Limb (tissue), 2 donors: ENCODE results near the gene DOCK4.

ENCODE experiments used
- DNase-seq, 2 donors: peaks; one replicate each; pipeline ENCODE4 v3.0.0-alpha.2; 2016; ENCODE audit errors: extremely low spot score in 2 of 2

DOCK4 gene

GRCh38 chr7:112056409-112056808 lies 149.8 kb downstream of the DOCK4 start:
- no peak for DNase-seq

- no peak for DNase-seq
Measured at GRCh38 chr7:112053737-112054069, 152.5 kb downstream of the DOCK4 start.

- DNase-seq, result no peak
Measured at GRCh38 chr7:112052993-112053736, 153.0 kb downstream of the DOCK4 start.

DNA sequence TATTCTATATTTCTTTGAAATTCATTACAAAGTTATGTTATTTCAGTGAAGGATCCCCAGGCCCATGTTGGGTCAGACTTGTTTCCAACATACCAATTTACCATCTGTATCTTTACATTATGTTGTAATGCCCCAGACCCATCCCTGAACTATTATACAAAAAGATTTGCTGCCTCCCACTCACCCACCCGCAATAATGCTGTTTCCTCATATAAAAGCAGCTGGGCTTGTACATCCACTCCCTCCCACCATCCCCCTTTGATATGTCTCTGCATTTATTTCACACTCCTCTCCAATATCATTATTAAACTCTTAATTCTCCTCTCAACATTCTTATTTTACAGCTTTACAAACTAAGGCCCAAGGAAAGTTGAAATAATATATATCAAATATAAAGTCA lies 153.7 kb downstream of the DOCK4 start:
- DNase-seq, result no peak

DNA sequence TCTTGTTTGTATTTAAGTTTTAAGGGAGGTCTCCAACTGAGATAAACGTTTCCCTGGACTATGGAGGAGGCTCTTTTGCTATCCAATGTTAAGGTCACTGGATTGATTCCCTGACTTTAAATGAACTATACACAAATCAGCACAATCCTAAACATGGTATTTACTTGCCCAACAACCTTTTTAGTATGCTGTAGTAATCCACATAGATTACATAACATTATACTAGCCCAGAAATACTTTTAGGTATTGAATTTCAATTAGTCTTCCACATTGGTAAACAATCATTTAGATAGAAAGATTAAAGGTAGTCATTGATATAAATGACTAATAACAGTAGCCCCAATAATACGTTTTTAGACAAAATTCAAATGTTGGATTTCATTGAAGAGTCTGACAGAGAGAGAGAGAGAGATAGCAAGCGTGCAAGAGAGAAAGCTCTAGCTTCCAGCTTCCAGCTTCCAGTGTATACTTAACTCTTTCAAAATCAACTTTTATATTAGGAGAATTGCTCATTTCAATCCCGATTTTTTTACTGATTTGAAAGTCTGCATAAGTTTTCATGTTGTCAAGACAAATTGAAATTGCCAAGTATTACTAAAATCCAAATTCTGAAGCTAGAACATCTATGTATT lies 155.8 kb downstream of the DOCK4 start:
- DNase-seq, result no peak

DNA sequence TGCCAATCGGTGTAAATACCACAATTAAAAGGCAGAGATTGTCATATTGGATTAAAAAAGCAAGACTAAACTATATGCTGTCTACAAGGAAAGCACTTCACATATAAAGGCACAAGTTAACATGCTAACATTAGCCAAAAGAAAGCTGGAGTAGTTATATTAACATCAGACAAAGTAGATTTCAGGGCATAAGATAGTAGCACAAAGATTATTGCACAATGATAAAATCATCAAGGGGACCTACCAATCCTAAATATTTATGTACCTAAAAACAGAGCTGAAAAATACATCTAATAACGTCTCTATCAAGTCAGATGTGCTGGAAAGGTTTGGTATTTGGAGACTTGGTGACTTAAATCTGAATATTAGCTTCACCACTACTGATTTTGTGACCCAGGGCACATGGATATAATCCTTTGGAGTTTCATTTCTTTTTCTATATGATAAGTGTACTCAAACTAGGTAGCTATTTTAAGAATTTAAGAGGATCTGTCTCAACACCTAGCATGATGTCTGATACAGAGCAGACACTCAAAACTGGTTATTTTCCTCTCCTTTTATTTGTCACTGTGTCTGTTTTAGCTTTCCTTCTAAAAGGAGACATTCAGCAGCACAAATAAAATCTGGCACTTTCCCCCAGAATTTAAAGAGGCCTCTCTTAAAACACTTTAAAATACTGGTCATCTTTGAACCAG lies 156.5 kb downstream of the DOCK4 start:
- DNase-seq, result no peak

DNA sequence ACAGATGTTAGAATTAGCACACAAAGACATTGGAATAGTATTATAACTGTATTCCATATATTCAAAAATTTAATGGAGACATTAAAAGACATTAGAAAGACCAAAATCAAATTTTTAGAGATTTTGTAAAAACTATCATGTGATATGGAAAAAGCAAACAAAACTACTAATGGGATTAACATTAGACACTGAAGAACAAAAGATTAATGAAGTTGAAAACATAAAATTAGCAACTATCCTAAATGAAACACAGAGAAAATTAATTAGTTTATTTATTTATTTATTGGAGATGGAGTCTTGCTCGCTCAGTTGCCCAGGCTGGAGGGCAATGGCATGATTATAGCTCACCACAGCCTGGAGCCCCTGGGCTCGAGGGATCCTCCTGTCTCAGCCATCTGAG lies 158.8 kb downstream of the DOCK4 start:
- DNase-seq, result no peak

- no peak for DNase-seq
Measured at GRCh38 chr7:112045222-112045621, 161.0 kb downstream of the DOCK4 start.

- DNase-seq, result no peak
Measured at GRCh38 chr7:112042631-112043030, 163.6 kb downstream of the DOCK4 start.

- no peak for DNase-seq
Measured at GRCh38 chr7:112038353-112038752, 167.8 kb downstream of the DOCK4 start.

- no peak for DNase-seq
Measured at GRCh38 chr7:112036071-112036470, 170.1 kb downstream of the DOCK4 start.

DNA sequence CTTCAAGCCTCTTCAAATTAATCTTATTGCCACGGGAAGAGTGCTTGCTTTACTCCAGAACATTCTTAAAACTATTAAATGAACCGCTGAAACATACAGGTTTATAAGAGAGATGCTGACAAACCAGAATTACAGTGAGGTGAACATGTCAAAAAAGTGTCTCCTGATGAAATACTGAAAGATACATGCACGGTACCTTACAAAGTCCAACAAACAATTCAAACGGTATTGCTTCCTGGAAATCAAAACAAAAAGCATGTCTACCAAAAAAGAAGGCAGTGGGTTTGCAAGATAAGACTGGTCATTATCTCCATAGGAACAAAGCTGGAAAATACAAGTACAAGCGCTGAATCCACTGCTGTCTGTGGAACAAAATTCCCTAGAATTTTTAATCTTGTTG lies 174.5 kb downstream of the DOCK4 start:
- DNase-seq, result no peak

- DNase-seq, result no peak
Measured at GRCh38 chr7:112025556-112025955, 180.6 kb downstream of the DOCK4 start.

DNA sequence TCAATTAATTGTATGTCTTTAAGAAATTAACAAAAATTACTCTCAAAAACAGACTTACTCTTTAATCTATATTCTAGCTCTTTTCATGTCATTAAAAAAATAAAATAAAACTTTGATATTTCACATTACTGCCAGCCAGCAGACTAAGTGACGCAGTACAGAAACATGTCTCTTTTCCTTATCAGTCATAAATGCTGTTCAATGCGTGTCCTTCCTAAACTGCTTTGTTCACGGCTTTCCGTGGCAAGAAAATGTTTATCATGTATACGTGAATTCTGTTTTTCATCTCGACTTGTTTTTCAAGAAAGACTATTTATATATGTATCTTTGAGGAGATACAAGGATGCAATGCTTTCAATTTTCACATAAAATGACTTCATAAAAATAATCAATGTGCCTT lies 182.4 kb downstream of the DOCK4 start:
- DNase-seq, result no peak

GRCh38 chr7:112023282-112023681 lies 182.9 kb downstream of the DOCK4 start:
- no peak for DNase-seq

DNA sequence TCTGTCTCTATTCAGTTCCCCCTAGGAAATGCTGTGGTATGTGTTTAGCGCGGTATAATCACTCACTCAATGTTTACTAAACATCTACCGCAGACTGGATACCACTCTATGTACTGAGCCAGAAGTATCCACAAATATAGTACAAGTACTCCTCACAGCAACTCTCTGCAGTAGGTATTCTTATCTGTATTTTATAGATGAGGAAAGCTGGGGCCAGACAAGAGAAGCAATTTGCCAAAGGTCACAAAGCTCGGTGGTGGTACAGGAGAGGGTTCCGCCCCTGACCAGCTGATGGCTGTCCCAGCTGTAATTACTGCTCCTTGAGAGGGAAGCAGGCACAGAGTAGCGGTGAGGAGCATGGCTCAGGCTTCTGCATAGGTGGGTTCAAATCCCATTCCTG lies 184.1 kb downstream of the DOCK4 start:
- DNase-seq, result no peak

GRCh38 chr7:112021379-112022044 lies 184.7 kb downstream of the DOCK4 start:
- peak in 1 of 2 donors; percentile 7 for DNase-seq

DNA sequence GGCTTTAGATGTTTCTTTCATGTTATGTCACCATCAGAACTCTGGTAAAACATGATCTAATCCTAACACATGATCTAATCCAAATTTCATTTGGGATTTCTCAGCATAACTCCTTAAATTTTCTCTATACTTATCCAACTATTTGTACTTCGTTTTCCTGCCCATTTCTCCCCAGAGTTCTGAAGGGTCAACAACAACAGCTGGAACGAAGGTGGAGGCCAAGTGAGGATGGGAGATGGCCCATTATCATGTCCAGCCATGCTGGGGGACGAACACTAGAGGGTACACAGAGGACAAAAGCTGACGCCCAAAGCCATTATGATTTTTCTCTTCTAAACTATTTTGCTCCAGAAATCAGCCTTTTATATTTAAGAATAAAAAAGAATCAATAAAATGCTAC lies 185.4 kb downstream of the DOCK4 start:
- no peak for DNase-seq

- no peak for DNase-seq
Measured at GRCh38 chr7:112019932-112020331, 186.3 kb downstream of the DOCK4 start.

- DNase-seq, result no peak
Measured at GRCh38 chr7:112018305-112019030, 187.7 kb downstream of the DOCK4 start.

DNA sequence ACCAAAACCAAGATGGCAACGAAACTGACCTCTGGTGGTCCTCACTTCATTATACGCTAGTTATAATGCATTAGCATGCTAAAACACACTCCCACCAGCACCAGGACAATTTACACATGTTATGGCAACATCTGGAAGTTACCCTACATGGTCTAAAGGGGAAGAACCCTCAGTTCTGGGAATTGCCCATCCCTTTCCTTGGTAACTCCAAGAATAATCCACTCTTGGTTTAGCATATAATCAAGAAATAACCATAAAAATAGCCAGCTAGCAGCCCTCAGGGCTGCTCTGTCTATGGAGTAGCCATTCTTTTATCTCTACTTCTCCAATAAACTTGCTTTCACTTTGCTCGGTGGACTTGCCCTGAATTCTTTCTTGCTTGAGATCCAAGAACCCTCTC lies 191.1 kb downstream of the DOCK4 start:
- DNase-seq, result no peak

GRCh38 chr7:112014347-112014746 lies 191.9 kb downstream of the DOCK4 start:
- DNase-seq, result no peak
